WTC11 (cell line): ENCODE measurements around the gene BACE2.

Experiments used
- CREB1 ChIP-seq: sonication (generic); formaldehyde crosslinking; IDR thresholded peaks from 2 replicates; pipeline ENCODE4 v1.8.0; 2023; ENCODE audit warnings: mild to moderate bottlenecking, missing genetic modification reagents
- FOXJ3 ChIP-seq: sonication (generic); formaldehyde crosslinking; IDR thresholded peaks from 2 replicates; pipeline ENCODE4 v1.9.0; 2021; ENCODE audit warnings: missing genetic modification reagents, mild to moderate bottlenecking, borderline replicate concordance
- NR2C2 ChIP-seq: sonication (generic); formaldehyde crosslinking; IDR thresholded peaks from 2 replicates; pipeline ENCODE4 v1.8.0; 2022; ENCODE audit warnings: mild to moderate bottlenecking, missing genetic modification reagents
- TCF7 ChIP-seq: sonication (generic); formaldehyde crosslinking; IDR thresholded peaks from 2 replicates; pipeline ENCODE4 v1.8.0; 2022; ENCODE audit warnings: mild to moderate bottlenecking, low read depth, missing genetic modification reagents, moderate library complexity
- TF ChIP-seq, protein P1 (sequence below): sonication (generic); formaldehyde crosslinking; IDR thresholded peaks from 2 replicates; pipeline ENCODE4 v1.8.1; 2023; ENCODE audit warnings: mild to moderate bottlenecking, missing genetic modification reagents, borderline replicate concordance
- TF ChIP-seq, protein P2 (sequence below): sonication (generic); formaldehyde crosslinking; IDR thresholded peaks from 2 replicates; pipeline ENCODE4 v1.8.0; 2022; ENCODE audit warnings: mild to moderate bottlenecking, missing genetic modification reagents
- TF ChIP-seq, protein P3 (sequence below): fragments of 200-600 bp; IDR thresholded peaks from 2 replicates; pipeline ENCODE4 v1.8.0; 2022; ENCODE audit warnings: antibody characterized with exemption
- TF ChIP-seq, protein P4 (sequence below): sonication (generic); formaldehyde crosslinking; conservative IDR thresholded peaks from 2 replicates; pipeline ENCODE4 v1.8.1; 2023; ENCODE audit warnings: mild to moderate bottlenecking, low read depth, missing genetic modification reagents, moderate library complexity
- TF ChIP-seq, protein P5 (sequence below): sonication (generic); formaldehyde crosslinking; IDR thresholded peaks from 2 replicates; pipeline ENCODE4 v1.8.0; 2023; ENCODE audit warnings: missing genetic modification reagents
- TF ChIP-seq, protein P6 (sequence below): sonication (generic); formaldehyde crosslinking; conservative IDR thresholded peaks from 2 replicates; pipeline ENCODE4 v1.8.1; 2022; ENCODE audit warnings: mild to moderate bottlenecking, missing genetic modification reagents

DNA sequence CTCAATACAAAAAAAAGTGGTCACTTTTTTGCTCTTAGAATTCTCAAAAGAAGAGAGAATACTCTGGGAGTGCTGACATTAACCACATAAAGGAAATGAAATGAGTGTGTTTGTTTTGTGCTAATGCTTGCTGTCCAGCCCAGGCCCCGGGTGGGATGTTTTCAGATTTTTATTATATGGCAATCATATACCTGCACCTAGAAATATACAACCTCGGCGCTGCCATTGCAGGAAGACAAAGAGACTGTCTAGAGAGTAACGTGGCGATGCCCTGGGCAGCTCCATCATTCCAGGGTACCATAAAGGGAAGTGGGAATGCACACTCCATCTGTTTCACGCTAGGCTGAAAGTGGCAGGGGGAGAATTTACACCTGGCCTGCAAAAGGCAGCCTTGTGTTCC is 7.1 kb downstream of the BACE2 start:
- TF ChIP-seq, protein P1, sequence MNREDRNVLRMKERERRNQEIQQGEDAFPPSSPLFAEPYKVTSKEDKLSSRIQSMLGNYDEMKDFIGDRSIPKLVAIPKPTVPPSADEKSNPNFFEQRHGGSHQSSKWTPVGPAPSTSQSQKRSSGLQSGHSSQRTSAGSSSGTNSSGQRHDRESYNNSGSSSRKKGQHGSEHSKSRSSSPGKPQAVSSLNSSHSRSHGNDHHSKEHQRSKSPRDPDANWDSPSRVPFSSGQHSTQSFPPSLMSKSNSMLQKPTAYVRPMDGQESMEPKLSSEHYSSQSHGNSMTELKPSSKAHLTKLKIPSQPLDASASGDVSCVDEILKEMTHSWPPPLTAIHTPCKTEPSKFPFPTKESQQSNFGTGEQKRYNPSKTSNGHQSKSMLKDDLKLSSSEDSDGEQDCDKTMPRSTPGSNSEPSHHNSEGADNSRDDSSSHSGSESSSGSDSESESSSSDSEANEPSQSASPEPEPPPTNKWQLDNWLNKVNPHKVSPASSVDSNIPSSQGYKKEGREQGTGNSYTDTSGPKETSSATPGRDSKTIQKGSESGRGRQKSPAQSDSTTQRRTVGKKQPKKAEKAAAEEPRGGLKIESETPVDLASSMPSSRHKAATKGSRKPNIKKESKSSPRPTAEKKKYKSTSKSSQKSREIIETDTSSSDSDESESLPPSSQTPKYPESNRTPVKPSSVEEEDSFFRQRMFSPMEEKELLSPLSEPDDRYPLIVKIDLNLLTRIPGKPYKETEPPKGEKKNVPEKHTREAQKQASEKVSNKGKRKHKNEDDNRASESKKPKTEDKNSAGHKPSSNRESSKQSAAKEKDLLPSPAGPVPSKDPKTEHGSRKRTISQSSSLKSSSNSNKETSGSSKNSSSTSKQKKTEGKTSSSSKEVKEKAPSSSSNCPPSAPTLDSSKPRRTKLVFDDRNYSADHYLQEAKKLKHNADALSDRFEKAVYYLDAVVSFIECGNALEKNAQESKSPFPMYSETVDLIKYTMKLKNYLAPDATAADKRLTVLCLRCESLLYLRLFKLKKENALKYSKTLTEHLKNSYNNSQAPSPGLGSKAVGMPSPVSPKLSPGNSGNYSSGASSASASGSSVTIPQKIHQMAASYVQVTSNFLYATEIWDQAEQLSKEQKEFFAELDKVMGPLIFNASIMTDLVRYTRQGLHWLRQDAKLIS (CRISPR knock-in tag) = no peak
- TF ChIP-seq, protein P2, sequence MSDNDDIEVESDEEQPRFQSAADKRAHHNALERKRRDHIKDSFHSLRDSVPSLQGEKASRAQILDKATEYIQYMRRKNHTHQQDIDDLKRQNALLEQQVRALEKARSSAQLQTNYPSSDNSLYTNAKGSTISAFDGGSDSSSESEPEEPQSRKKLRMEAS (CRISPR knock-in tag) = no peak
- TF ChIP-seq, protein P3, sequence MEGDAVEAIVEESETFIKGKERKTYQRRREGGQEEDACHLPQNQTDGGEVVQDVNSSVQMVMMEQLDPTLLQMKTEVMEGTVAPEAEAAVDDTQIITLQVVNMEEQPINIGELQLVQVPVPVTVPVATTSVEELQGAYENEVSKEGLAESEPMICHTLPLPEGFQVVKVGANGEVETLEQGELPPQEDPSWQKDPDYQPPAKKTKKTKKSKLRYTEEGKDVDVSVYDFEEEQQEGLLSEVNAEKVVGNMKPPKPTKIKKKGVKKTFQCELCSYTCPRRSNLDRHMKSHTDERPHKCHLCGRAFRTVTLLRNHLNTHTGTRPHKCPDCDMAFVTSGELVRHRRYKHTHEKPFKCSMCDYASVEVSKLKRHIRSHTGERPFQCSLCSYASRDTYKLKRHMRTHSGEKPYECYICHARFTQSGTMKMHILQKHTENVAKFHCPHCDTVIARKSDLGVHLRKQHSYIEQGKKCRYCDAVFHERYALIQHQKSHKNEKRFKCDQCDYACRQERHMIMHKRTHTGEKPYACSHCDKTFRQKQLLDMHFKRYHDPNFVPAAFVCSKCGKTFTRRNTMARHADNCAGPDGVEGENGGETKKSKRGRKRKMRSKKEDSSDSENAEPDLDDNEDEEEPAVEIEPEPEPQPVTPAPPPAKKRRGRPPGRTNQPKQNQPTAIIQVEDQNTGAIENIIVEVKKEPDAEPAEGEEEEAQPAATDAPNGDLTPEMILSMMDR = no peak
- TF ChIP-seq, protein P4, sequence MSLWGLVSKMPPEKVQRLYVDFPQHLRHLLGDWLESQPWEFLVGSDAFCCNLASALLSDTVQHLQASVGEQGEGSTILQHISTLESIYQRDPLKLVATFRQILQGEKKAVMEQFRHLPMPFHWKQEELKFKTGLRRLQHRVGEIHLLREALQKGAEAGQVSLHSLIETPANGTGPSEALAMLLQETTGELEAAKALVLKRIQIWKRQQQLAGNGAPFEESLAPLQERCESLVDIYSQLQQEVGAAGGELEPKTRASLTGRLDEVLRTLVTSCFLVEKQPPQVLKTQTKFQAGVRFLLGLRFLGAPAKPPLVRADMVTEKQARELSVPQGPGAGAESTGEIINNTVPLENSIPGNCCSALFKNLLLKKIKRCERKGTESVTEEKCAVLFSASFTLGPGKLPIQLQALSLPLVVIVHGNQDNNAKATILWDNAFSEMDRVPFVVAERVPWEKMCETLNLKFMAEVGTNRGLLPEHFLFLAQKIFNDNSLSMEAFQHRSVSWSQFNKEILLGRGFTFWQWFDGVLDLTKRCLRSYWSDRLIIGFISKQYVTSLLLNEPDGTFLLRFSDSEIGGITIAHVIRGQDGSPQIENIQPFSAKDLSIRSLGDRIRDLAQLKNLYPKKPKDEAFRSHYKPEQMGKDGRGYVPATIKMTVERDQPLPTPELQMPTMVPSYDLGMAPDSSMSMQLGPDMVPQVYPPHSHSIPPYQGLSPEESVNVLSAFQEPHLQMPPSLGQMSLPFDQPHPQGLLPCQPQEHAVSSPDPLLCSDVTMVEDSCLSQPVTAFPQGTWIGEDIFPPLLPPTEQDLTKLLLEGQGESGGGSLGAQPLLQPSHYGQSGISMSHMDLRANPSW (CRISPR knock-in tag) = no peak
- TF ChIP-seq TCF7 (no peak), CREB1 (no peak), FOXJ3 (CRISPR knock-in tag) (no peak), NR2C2 (CRISPR knock-in tag) (no peak)
- TF ChIP-seq, protein P5, sequence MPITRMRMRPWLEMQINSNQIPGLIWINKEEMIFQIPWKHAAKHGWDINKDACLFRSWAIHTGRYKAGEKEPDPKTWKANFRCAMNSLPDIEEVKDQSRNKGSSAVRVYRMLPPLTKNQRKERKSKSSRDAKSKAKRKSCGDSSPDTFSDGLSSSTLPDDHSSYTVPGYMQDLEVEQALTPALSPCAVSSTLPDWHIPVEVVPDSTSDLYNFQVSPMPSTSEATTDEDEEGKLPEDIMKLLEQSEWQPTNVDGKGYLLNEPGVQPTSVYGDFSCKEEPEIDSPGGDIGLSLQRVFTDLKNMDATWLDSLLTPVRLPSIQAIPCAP (CRISPR knock-in tag) = no peak
- TF ChIP-seq, protein P6, sequence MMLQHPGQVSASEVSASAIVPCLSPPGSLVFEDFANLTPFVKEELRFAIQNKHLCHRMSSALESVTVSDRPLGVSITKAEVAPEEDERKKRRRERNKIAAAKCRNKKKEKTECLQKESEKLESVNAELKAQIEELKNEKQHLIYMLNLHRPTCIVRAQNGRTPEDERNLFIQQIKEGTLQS (CRISPR knock-in tag) = no peak
